Ureter (tissue), 1 donor: ENCODE results near the gene DPY19L1. TPM values are rescaled to one million over a fixed set of nuclear protein-coding genes. Genes with fewer than 3 reads are reported as not detected.
"Not testable (repeated sequence)": the region's sequence is repeated elsewhere in the genome, so short reads cannot be mapped to it uniquely, and the experiment has no call there.

ENCODE experiments used
- DNase-seq: peaks from one replicate; pipeline ENCODE4 v3.0.0-alpha.2; 2020; ENCODE audit warnings: low spot score
- total RNA-seq: library from RNA; stranded (reverse); gene quantifications from one replicate; pipeline ENCODE4 v1.2.4, GENCODE V29; 2023
- donor health status: DM: yes; HTN: yes; CAD: no.

The DPY19L1 gene
- total RNA-seq, 1 donor from 2014 or later: 18.4 TPM

- DNase-seq: no peak
Measured at GRCh38 chr7:34928052-34928451, 109.2 kb downstream of the DPY19L1 start.

- DNase-seq: not testable (repeated sequence)
Measured at GRCh38 chr7:34920470-34920869, 116.8 kb downstream of the DPY19L1 start.

GRCh38 chr7:34919038-34919437 lies 118.2 kb downstream of the DPY19L1 start:
- DNase-seq: not testable (repeated sequence)

- DNase-seq: not testable (repeated sequence)
Measured at GRCh38 chr7:34918198-34918861, 119.0 kb downstream of the DPY19L1 start.

- DNase-seq: not testable (repeated sequence)
Measured at GRCh38 chr7:34917515-34917914, 119.8 kb downstream of the DPY19L1 start.

GRCh38 chr7:34916267-34916666 lies 121.0 kb downstream of the DPY19L1 start:
- DNase-seq: no peak

- no peak for DNase-seq
Measured at GRCh38 chr7:34912236-34912635, 125.0 kb downstream of the DPY19L1 start.

GRCh38 chr7:34906266-34906850 lies 130.9 kb downstream of the DPY19L1 start:
- peak; percentile 45 for DNase-seq

GRCh38 chr7:34904987-34905386 lies 132.3 kb downstream of the DPY19L1 start:
- no peak for DNase-seq

GRCh38 chr7:34903921-34904320 lies 133.4 kb downstream of the DPY19L1 start:
- DNase-seq: not testable (repeated sequence)

GRCh38 chr7:34902182-34902581 lies 135.1 kb downstream of the DPY19L1 start:
- no peak for DNase-seq

GRCh38 chr7:34900891-34901513 lies 136.3 kb downstream of the DPY19L1 start:
- no peak for DNase-seq

GRCh38 chr7:34895202-34895601 lies 142.1 kb downstream of the DPY19L1 start:
- DNase-seq: no peak

GRCh38 chr7:34889951-34890350 lies 147.3 kb downstream of the DPY19L1 start:
- no peak for DNase-seq

GRCh38 chr7:34886856-34887255 lies 150.4 kb downstream of the DPY19L1 start:
- no peak for DNase-seq

GRCh38 chr7:34883855-34884254 lies 153.4 kb downstream of the DPY19L1 start:
- DNase-seq: not testable (repeated sequence)

- DNase-seq: no peak
Measured at GRCh38 chr7:34879871-34880270, 157.4 kb downstream of the DPY19L1 start.

GRCh38 chr7:34878944-34879735 lies 158.1 kb downstream of the DPY19L1 start:
- not testable (repeated sequence) for DNase-seq
